HEK293T (cell line): ENCODE results near the gene SGK2.

Source experiments
- BHLHE40 ChIP-seq: fragments of 450-650 bp; IDR thresholded peaks from 2 replicates; pipeline ENCODE4 v1.6.1; 2016; ENCODE audit warnings: mild to moderate bottlenecking, moderate library complexity, borderline replicate concordance
- ELF4 ChIP-seq: fragments of 450-650 bp; IDR thresholded peaks from 2 replicates; pipeline ENCODE4 v1.6.1; 2017; ENCODE audit warnings: antibody characterized with exemption
- FOXA1 ChIP-seq: fragments of 450-650 bp; IDR thresholded peaks from 2 replicates; pipeline ENCODE4 v1.6.1; 2016; ENCODE audit warnings: mild to moderate bottlenecking
- FOXM1 ChIP-seq: fragments of 450-650 bp; IDR thresholded peaks from 2 replicates; pipeline ENCODE4 v1.6.1; 2017; ENCODE audit warnings: mild to moderate bottlenecking, borderline replicate concordance
- HDGF ChIP-seq: fragments of 450-650 bp; IDR thresholded peaks from 2 replicates; pipeline ENCODE4 v1.6.1; 2017; ENCODE audit warnings: antibody characterized with exemption, borderline replicate concordance
- SP1 ChIP-seq: fragments of 450-650 bp; IDR thresholded peaks from 2 replicates; pipeline ENCODE4 v1.6.1; 2017
- SUZ12 ChIP-seq: fragments of 450-650 bp; IDR thresholded peaks from 2 replicates; pipeline ENCODE4 v1.6.1; 2016; ENCODE audit warnings: mild to moderate bottlenecking
- TARDBP ChIP-seq: fragments of 450-650 bp; IDR thresholded peaks from 2 replicates; pipeline ENCODE4 v1.6.1; 2016
- ZNF384 ChIP-seq: fragments of 450-650 bp; IDR thresholded peaks from 2 replicates; pipeline ENCODE4 v1.6.1; 2016

- TF ChIP-seq SUZ12 (no peak), ELF4 (no peak), HDGF (no peak), TARDBP (no peak), FOXM1 (no peak), BHLHE40 (no peak), SP1 (no peak), FOXA1 (no peak), ZNF384 (no peak)
Observed at GRCh38 chr20:43515628-43516027, 43.2 kb upstream of the SGK2 start.
